K562 (cell line): ENCODE data around the gene SND1.

ENCODE experiments used
- ARNT ChIP-seq, 2 experiments: fragments of 450-650 bp; IDR thresholded peaks; 2 replicates each; pipeline ENCODE4 v1.6.1; 2016; ENCODE audit warnings: mild to moderate bottlenecking in 1 of 2
- CEBPG ChIP-seq, 3 experiments: fragments of 200-800 bp in 1 of 3; sonication (Bioruptor generic) in 1 of 3; sonication (generic) in 1 of 3; formaldehyde crosslinking in 1 of 3; IDR thresholded peaks in 2 of 3; conservative IDR thresholded peaks in 1 of 3; 2 replicates each; pipeline versions ENCODE4 v1.6.1 to v1.8.0; 2016 to 2022; ENCODE audit warnings: missing compliant biosample characterization in 2 of 3, missing genetic modification characterization in 2 of 3, mild to moderate bottlenecking in 1 of 3, missing genetic modification reagents in 1 of 3
- CTCF ChIP-seq, 3 experiments: IDR thresholded peaks in 2 of 3; conservative IDR thresholded peaks in 1 of 3; 2 replicates each; pipeline ENCODE4 v1.5.1; 2011 to 2012; ENCODE audit warnings: low read length in 3 of 3, mild to moderate bottlenecking in 3 of 3, control low read depth in 2 of 3, improper control_type of control experiment in 1 of 3, inconsistent platforms in 1 of 3, low read depth in 1 of 3, mixed read lengths in 1 of 3, moderate library complexity in 1 of 3; ENCODE audit not compliant: insufficient read depth in 2 of 3
- E2F1 ChIP-seq: sonication (generic); formaldehyde crosslinking; IDR thresholded peaks from 2 replicates; pipeline ENCODE4 v1.8.1; 2023; ENCODE audit warnings: mild to moderate bottlenecking, missing genetic modification reagents, moderate library complexity
- FOS ChIP-seq: IDR thresholded peaks from 3 replicates; pipeline ENCODE4 v1.6.1; 2011; ENCODE audit not compliant: insufficient read length; ENCODE audit errors: extremely low read depth
- MECOM ChIP-seq: fragments of 250-450 bp; sonication (Bioruptor Pico); IDR thresholded peaks from 2 replicates; pipeline ENCODE4 v1.8.0; 2022; ENCODE audit warnings: inconsistent platforms
- NRF1 ChIP-seq, 2 experiments: fragments of 450-650 bp; IDR thresholded peaks in 1 of 2; conservative IDR thresholded peaks in 1 of 2; 2 replicates each; pipeline ENCODE4 v1.6.1; 2014; ENCODE audit warnings: mild to moderate bottlenecking in 2 of 2
- POLR2A ChIP-seq: fragments of 450-650 bp; conservative IDR thresholded peaks from 2 replicates; pipeline ENCODE4 v1.6.1; 2016
- SP1 ChIP-seq: sonication (generic); formaldehyde crosslinking; IDR thresholded peaks from 2 replicates; pipeline ENCODE4 v1.8.1; 2022; ENCODE audit warnings: mild to moderate bottlenecking, missing genetic modification reagents
- ZFP91 ChIP-seq: sonication (generic); formaldehyde crosslinking; IDR thresholded peaks from 2 replicates; pipeline ENCODE4 v1.8.0; 2022; ENCODE audit warnings: mild to moderate bottlenecking, missing genetic modification reagents
- ZFPM2 ChIP-seq: fragments of 250-450 bp; sonication (Bioruptor Pico); IDR thresholded peaks from 2 replicates; pipeline ENCODE4 v1.5.1; 2022; ENCODE audit warnings: mild to moderate bottlenecking
- ZNF431 ChIP-seq: sonication (generic); formaldehyde crosslinking; IDR thresholded peaks from 2 replicates; pipeline ENCODE4 v1.8.0; 2022; ENCODE audit warnings: mild to moderate bottlenecking, missing genetic modification reagents

GRCh38 chr7:127758845-127759244 lies 106.9 kb downstream of the SND1 start:
- TF ChIP-seq ZNF431 (CRISPR knock-in tag), result no peak
- TF ChIP-seq CEBPG (CRISPR knock-in tag; IDR thresholded peaks at IDR 0.05), result no peak
- TF ChIP-seq CEBPG (tag; conservative IDR thresholded peaks at IDR 0.05 in 1 of 2, IDR thresholded peaks at IDR 0.05 in 1 of 2), result no peak
- no peak for TF ChIP-seq CTCF (IDR thresholded peaks at IDR 0.05 in 2 of 3, conservative IDR thresholded peaks at IDR 0.05 in 1 of 3; ENCODE audit: insufficient read depth in 2 of 3, low read depth in 1 of 3, low read length in 3 of 3)
- TF ChIP-seq ARNT (IDR thresholded peaks at IDR 0.05), result no peak
- no peak for TF ChIP-seq E2F1
- no peak for TF ChIP-seq ZFP91 (CRISPR knock-in tag)
- no peak for TF ChIP-seq POLR2A
- no peak for TF ChIP-seq SP1 (CRISPR knock-in tag)
- no peak for TF ChIP-seq NRF1 (conservative IDR thresholded peaks at IDR 0.05 in 1 of 2, IDR thresholded peaks at IDR 0.05 in 1 of 2)
- no peak for TF ChIP-seq FOS
- no peak for TF ChIP-seq ZFPM2
- no peak for TF ChIP-seq MECOM (CRISPR knock-in tag)
